Brain microvascular endothelial cell (primary cell): Measurements from ENCODE around the gene ACIN1.
A peak's percentile ranks its signal among the peaks of the same experiment; 100 is the strongest.

Source experiments
- DNase-seq: peaks from one replicate; pipeline ENCODE4 v3.0.0-alpha.2; 2020
- H3K27ac ChIP-seq: fragments of 250-450 bp; sonication (Bioruptor Pico); 2 replicates; pipeline ENCODE4 v1.5.1; 2020; ENCODE audit warnings: mild to moderate bottlenecking, moderate library complexity
- H3K27me3 ChIP-seq: fragments of 250-450 bp; sonication (Bioruptor Pico); replicated peaks from 2 replicates; pipeline ENCODE4 v1.5.1; 2020; ENCODE audit warnings: mild to moderate bottlenecking
- H3K36me3 ChIP-seq: fragments of 250-450 bp; sonication (Bioruptor Pico); replicated peaks from 2 replicates; pipeline ENCODE4 v1.5.1; 2020; ENCODE audit warnings: mild to moderate bottlenecking
- H3K4me3 ChIP-seq: 2 replicates; pipeline ENCODE4 v1.5.1; 2011; ENCODE audit warnings: low read depth, mild to moderate bottlenecking, control low read depth, low read length, moderate library complexity
- in situ Hi-C: cut with HindIII; loops from 2 replicates; pipeline ENCODE4 v1.10.0; 2017; ENCODE audit warnings: low sequenced_read_pairs, low pct_ligation_motif_present
- TF ChIP-seq, protein P1 (sequence below): IDR thresholded peaks from 2 replicates; pipeline ENCODE4 v1.5.1; 2011; ENCODE audit warnings: low read depth, mild to moderate bottlenecking, moderate library complexity, low read length, control low read depth, inconsistent platforms; ENCODE audit errors: missing control alignments

Gene ACIN1

DNA sequence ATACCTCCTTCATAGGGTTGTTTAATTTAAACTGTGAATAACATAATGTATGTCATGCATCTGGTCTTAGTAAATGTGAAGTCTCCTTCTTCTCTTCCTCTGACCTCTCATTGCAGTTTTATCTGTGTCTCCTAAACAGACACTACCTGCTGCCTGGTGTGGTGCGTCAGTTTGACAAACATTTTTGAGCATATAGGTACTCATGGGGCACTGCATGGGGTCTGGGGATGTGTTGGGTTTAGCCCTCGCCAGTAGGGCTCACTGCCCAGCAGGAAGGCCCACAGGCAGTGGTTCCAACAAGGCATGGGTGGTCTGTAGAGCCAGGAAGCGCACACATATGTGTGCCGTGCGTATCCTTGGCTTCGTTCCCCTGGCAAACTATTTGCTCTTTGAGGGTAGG lies 27.1 kb upstream of the ACIN1 start:
- DNase-seq, result no peak
- no peaks in the 10 kb centered on the region for H3K27me3 ChIP-seq
- TF ChIP-seq, protein P1, sequence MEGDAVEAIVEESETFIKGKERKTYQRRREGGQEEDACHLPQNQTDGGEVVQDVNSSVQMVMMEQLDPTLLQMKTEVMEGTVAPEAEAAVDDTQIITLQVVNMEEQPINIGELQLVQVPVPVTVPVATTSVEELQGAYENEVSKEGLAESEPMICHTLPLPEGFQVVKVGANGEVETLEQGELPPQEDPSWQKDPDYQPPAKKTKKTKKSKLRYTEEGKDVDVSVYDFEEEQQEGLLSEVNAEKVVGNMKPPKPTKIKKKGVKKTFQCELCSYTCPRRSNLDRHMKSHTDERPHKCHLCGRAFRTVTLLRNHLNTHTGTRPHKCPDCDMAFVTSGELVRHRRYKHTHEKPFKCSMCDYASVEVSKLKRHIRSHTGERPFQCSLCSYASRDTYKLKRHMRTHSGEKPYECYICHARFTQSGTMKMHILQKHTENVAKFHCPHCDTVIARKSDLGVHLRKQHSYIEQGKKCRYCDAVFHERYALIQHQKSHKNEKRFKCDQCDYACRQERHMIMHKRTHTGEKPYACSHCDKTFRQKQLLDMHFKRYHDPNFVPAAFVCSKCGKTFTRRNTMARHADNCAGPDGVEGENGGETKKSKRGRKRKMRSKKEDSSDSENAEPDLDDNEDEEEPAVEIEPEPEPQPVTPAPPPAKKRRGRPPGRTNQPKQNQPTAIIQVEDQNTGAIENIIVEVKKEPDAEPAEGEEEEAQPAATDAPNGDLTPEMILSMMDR, result no peak
- no peak overlapping the region for H3K4me3 ChIP-seq
- in situ Hi-C loops, result no loop called here
- H3K27ac ChIP-seq, result no peak overlapping the region
- H3K36me3 ChIP-seq, result no peaks in the 10 kb centered on the region

DNA sequence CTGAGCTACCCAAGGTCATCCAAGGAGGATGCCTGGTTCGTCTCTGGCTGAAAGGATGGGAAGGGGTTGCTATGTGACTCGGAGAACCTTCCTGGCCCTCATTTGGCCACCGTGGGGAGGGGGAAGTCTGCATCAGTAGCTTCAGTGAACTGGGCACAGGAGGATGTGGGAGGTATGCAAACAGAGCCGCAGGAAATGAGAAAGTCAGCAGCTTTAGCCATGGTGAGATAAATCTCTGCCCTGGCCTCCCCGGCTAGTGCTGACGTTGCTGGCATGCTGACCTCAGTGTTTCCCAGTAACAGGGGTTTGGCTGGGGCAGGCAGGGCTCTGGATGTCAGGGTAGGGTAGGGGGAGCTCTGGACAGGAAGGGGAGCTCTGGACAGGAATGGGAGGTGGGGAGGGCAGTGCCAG lies 26.4 kb upstream of the ACIN1 start:
- DNase-seq, result peak; percentile 47
- TF ChIP-seq, protein P1, result no peak
- H3K36me3 ChIP-seq, result no peaks in the 10 kb centered on the region
- H3K27ac ChIP-seq, result no peak overlapping the region
- H3K4me3 ChIP-seq, result no peak overlapping the region
- H3K27me3 ChIP-seq, result no peaks in the 10 kb centered on the region
- in situ Hi-C loops, result no loop called here

DNA sequence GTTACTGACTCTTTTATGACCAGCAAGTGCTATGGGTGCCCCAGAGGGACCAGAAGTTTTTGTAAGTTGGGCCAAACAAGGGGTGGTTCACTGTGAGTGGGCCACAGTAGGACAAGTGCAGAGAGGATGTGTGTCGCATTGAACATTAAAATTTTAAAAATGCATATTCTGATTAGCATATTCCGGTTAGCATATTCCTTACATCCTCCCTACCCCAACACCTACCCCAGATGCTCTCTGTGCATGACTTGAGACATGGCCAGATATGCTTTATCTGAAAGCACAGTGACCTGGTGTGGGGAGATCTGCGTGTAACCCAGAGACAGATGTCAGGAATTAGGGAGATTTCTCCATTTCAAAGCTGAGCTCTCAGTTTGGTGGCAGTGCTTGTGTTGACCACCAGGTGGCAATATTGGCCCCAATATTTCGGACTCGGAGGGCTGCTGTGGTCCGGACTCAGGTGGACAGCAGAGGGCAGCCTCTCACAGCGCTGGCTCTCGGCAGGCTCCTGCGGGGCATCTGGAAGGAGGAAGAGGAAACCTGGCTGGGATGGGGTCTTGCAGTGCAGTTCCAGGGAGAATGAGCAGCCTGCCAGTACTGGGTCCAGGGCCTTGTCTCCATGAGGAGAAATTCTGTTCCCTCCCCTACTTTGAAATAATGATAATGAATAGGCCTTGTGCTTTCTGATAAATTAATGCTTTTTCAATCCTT lies 25.8 kb upstream of the ACIN1 start:
- no peak overlapping the region for H3K27ac ChIP-seq
- H3K27me3 ChIP-seq, result no peaks in the 10 kb centered on the region
- in situ Hi-C loops, result no loop called here
- DNase-seq, result peak; percentile 81
- H3K4me3 ChIP-seq, result no peak overlapping the region
- H3K36me3 ChIP-seq, result no peaks in the 10 kb centered on the region
- TF ChIP-seq, protein P1, result peak; percentile 100

DNA sequence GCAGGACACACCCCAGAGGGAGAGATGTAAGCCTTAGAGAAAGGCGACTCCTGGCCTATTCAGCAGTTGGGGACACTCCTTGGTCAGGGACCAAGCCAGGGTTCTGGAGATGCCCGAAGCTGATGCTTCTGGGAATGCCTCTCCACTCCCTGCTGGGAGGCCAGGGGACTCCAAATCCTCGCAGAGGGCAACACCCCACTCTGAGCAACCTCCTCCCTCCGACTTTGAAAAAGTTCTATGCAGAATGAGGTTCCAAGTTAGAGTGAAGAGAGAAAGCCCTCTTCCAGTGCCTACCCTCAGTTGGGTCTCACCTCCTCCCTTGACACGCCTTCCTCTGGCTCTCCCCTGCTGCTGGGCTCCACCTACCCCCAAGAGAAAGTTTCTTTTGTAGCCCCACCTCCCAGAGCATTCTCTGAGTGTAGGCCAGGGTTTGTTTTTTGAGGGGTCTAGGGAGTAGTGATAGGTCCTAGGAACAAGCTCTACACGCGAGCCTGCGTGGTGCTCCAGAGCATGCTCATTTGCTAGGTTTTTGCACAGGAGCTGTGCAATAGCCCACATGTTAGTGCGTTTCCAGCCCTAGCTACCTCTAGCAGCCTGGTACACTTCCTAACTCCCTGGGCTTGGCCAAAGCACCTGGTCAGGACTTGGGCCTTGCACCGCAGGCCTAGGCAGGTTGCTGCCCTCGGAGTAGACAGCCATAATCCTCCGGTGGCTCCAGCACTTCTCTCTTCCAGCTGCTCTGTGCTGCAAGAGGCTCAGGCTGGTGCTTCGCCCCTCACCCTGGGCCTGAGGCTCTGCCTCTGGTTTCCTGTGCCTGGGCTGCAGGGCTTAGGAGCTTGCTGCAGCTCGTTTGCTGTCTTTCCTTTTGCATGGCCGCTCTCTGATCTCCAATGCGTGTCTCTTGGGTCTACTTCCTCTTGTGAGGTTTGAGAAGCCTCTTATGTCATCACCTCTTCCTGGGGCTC lies 24.7 kb upstream of the ACIN1 start:
- no peaks in the 10 kb centered on the region for H3K36me3 ChIP-seq
- no peak overlapping the region for H3K27ac ChIP-seq
- TF ChIP-seq, protein P1, result no peak
- no peaks in the 10 kb centered on the region for H3K27me3 ChIP-seq
- in situ Hi-C loops, result no loop called here
- H3K4me3 ChIP-seq, result no peak overlapping the region
- no peak for DNase-seq

DNA sequence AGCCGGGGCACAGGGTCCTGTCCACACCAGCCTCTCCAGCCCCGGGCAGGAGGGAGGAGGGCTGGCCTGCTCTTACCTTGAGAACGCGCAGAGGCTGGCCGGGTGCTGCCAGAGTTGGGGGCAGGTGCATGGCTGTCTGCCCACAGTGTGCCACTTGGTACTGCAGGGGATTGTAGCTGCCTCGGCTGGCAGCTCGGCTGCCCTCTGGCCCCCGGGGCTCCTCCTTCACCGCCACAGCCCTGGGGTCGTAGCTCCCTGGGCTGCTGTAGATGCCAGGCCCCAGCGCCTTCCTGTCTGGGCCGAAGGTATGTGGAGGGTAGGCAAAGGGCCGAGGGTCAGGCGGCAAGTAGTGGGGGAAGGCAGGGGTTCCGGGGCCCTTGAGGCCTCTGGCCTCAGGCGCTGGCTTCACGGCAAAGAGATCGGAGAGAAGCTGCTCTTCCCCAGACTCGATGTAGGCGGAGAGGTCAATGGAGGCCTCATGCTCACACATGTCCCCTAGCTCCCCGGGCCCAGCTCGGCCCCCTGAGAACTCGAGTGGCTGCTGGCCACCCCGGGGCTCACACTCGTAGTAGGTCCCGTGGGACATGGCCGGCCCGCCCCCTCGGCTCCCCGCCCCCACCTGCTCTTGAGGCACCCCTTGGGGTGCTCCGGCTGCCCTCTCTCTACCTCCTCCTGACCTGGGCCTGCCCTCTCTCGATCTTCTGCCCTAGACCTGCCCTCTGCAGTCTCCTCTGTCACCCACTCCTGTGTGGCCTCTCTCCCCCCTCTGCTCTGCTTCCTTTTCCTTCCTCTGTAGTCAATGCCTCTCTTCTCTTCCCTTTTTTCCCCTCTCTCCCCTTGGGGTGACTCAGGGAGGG lies 23.8 kb upstream of the ACIN1 start, which contains the start of gene CEBPE:
CEBPE (minus strand) TSS at position 750 of the 857 bp plus-strand sequence; CDS start at position 586, 164 bp downstream.
- Histone ChIP-seq H3K27ac (no peak within 1 kb of the TSS), H3K27me3 (no peaks in the 10 kb centered on the region), H3K4me3 (no peak within 1 kb of the TSS), H3K36me3 (no peaks in the 10 kb centered on the region)
- no peak for DNase-seq
- in situ Hi-C loops, result no loop called here
- TF ChIP-seq, protein P1, result no peak
